A549 (cell line): ENCODE results near the gene ADGRL3. TPM values are rescaled to one million over a fixed set of nuclear protein-coding genes. Genes with fewer than 3 reads are reported as not detected.
A peak's percentile ranks its signal among the peaks of the same experiment; 100 is the strongest.

Experiments used
- ATAC-seq, 2 experiments: fragments of 200-7000 bp in 1 of 2; fragments of >200 bp in 1 of 2; cut with Nextera tagmentation in 1 of 2; cut with Tn5 transposase in 1 of 2; 3 replicates each; pipeline versions ENCODE4 v1.8.0 to v1.9.1; 2018 to 2020; ENCODE audit warnings: mild to moderate bottlenecking in 1 of 2, moderate library complexity in 1 of 2
- CTCF ChIA-PET: fragments of 300-600 bp; sonication (Branson Sonifier 250); formaldehyde crosslinking; extraction: SDS; loops from one replicate; lab custom pipeline; 2021; ENCODE audit warnings: antibody characterized with exemption, inconsistent platforms; lab: Yijun Ruan, JAX
- POLR2A ChIA-PET: fragments of 350-600 bp; formaldehyde crosslinking; extraction: SDS; loops from one replicate; lab custom pipeline; 2021; ENCODE audit warnings: antibody characterized with exemption, inconsistent platforms; lab: Yijun Ruan, JAX
- DNase-seq, 2 experiments: peaks; one replicate each; pipeline versions ENCODE4 v3.0.0 to v3.0.0-alpha.2; 2011 to 2016; ENCODE audit warnings: low read depth in 1 of 2, low spot score in 1 of 2
- FAIRE-seq: peaks from 2 replicates; lab custom pipeline; 2011; peaks lifted over from hg19 to GRCh38; lab: Jason Lieb, UNC
- H3K27ac ChIP-seq, 2 experiments: fragments of >200 bp; sonication (Bioruptor Twin); formaldehyde crosslinking; 3 replicates each; pipeline ENCODE4 v1.5.1; 2016 to 2017
- H3K4me1 ChIP-seq: fragments of >200 bp; sonication (Bioruptor Twin); formaldehyde crosslinking; 3 replicates; pipeline ENCODE4 v1.6.1; 2016
- H3K4me2 ChIP-seq: fragments of >200 bp; sonication (Bioruptor Twin); formaldehyde crosslinking; 3 replicates; pipeline ENCODE4 v1.6.1; 2016
- H3K4me3 ChIP-seq: fragments of >200 bp; sonication (Bioruptor Twin); formaldehyde crosslinking; 3 replicates; pipeline ENCODE4 v1.5.1; 2016
- H3K9me3 ChIP-seq: fragments of >200 bp; sonication (Bioruptor Twin); formaldehyde crosslinking; 3 replicates; pipeline ENCODE4 v1.6.1; 2016
- CBX2 ChIP-seq: fragments of 200-600 bp; sonication (generic); IDR thresholded peaks from 2 replicates; pipeline ENCODE4 v1.6.1; 2016; ENCODE audit warnings: low read depth, mild to moderate bottlenecking, borderline replicate concordance
- CBX8 ChIP-seq: fragments of 200-600 bp; sonication (generic); IDR thresholded peaks from 2 replicates; pipeline ENCODE4 v1.6.1; 2016
- EHF ChIP-seq: fragments of 250-450 bp; sonication (Bioruptor Pico); IDR thresholded peaks from 2 replicates; pipeline ENCODE4 v1.5.0; 2020; ENCODE audit warnings: mild to moderate bottlenecking
- EP300 ChIP-seq, 2 experiments: fragments of >200 bp; sonication (Bioruptor Twin); formaldehyde crosslinking; IDR thresholded peaks; 2 replicates in 1 of 2; 3 replicates in 1 of 2; pipeline ENCODE4 v1.6.1; 2016 to 2017
- FOSB ChIP-seq: fragments of 250-450 bp; sonication (Bioruptor Pico); IDR thresholded peaks from 2 replicates; pipeline ENCODE4 v1.5.0; 2020; ENCODE audit warnings: mild to moderate bottlenecking, moderate library complexity
- FOXS1 ChIP-seq: fragments of 250-450 bp; sonication (Bioruptor Pico); IDR thresholded peaks from 2 replicates; pipeline ENCODE4 v1.5.0; 2020; ENCODE audit warnings: mild to moderate bottlenecking, moderate library complexity
- GATA3 ChIP-seq: IDR thresholded peaks from 2 replicates; pipeline ENCODE4 v1.6.1; 2012; ENCODE audit warnings: borderline replicate concordance
- HEYL ChIP-seq: fragments of 250-450 bp; sonication (Bioruptor Pico); IDR thresholded peaks from 2 replicates; pipeline ENCODE4 v1.8.0; 2021; ENCODE audit warnings: mild to moderate bottlenecking, moderate library complexity
- HOXB13 ChIP-seq: fragments of 250-450 bp; sonication (Bioruptor Pico); IDR thresholded peaks from 2 replicates; pipeline ENCODE4 v1.5.0; 2020; ENCODE audit warnings: low read depth, mild to moderate bottlenecking, moderate library complexity
- JUNB ChIP-seq: fragments of >200 bp; sonication (Bioruptor Twin); formaldehyde crosslinking; IDR thresholded peaks from 2 replicates; pipeline ENCODE4 v1.6.1; 2016
- MAFK ChIP-seq: fragments of 450-650 bp; IDR thresholded peaks from 2 replicates; pipeline ENCODE4 v1.6.1; 2014; ENCODE audit not compliant: partially characterized antibody
- MAZ ChIP-seq: fragments of 150-350 bp; IDR thresholded peaks from 2 replicates; pipeline ENCODE4 v1.6.1; 2014; ENCODE audit warnings: antibody characterized with exemption, low read depth, low read length, borderline replicate concordance
- POLR2A ChIP-seq: IDR thresholded peaks from 2 replicates; pipeline ENCODE4 v1.6.1; 2012; ENCODE audit warnings: mild to moderate bottlenecking, low read length
- POLR2AphosphoS2 ChIP-seq: conservative IDR thresholded peaks from 2 replicates; pipeline ENCODE4 v1.6.1; 2012; ENCODE audit warnings: low read length, improper control_type of control experiment, inconsistent platforms
- RARB ChIP-seq: fragments of 250-450 bp; sonication (Bioruptor Pico); IDR thresholded peaks from 2 replicates; pipeline ENCODE4 v1.8.0; 2021; ENCODE audit warnings: mild to moderate bottlenecking, moderate library complexity
- RCOR1 ChIP-seq: fragments of 150-350 bp; IDR thresholded peaks from 2 replicates; pipeline ENCODE4 v1.6.1; 2014; ENCODE audit warnings: antibody characterized with exemption, low read length, low read depth
- RNF2 ChIP-seq: fragments of 200-600 bp; sonication (generic); IDR thresholded peaks from 2 replicates; pipeline ENCODE4 v1.6.1; 2016; ENCODE audit warnings: low read depth, mild to moderate bottlenecking, antibody characterized with exemption, moderate library complexity, borderline replicate concordance
- SMC3 ChIP-seq: fragments of >200 bp; sonication (Bioruptor Twin); formaldehyde crosslinking; IDR thresholded peaks from 3 replicates; pipeline ENCODE4 v1.6.1; 2018; ENCODE audit warnings: inconsistent platforms
- SREBF2 ChIP-seq: fragments of 450-650 bp; IDR thresholded peaks from 2 replicates; pipeline ENCODE4 v1.6.1; 2014; ENCODE audit warnings: mild to moderate bottlenecking, moderate library complexity
- TP53 ChIP-seq: fragments of 250-450 bp; sonication (Bioruptor Pico); IDR thresholded peaks from 2 replicates; pipeline ENCODE4 v1.5.0; 2021; ENCODE audit warnings: mild to moderate bottlenecking, moderate library complexity
- ZC3H11A ChIP-seq: fragments of 450-650 bp; IDR thresholded peaks from 2 replicates; pipeline ENCODE4 v1.6.1; 2014; ENCODE audit warnings: antibody characterized with exemption, mild to moderate bottlenecking
- ZNF302 ChIP-seq: fragments of 250-450 bp; sonication (Bioruptor Pico); IDR thresholded peaks from 2 replicates; pipeline ENCODE4 v1.9.0; 2021; ENCODE audit warnings: inconsistent platforms, mild to moderate bottlenecking, moderate library complexity
- ZSCAN20 ChIP-seq: fragments of 250-450 bp; sonication (Bioruptor Pico); IDR thresholded peaks from 2 replicates; pipeline ENCODE4 v1.8.0; 2022; ENCODE audit warnings: mild to moderate bottlenecking, moderate library complexity
- WGBS: methylation state at CpG from one replicate; pipeline ENCODE4 v1.1.6; 2017; ENCODE audit errors: missing lambda C conversion rate; 5-methylcytosine and 5-hydroxymethylcytosine counted together
- polyA plus RNA-seq, 4 experiments: library from polyadenylated mRNA; depleted of rRNA in 3 of 4; stranded (reverse); fragments of >200 nt; fragmentation: RNase III in 1 of 4; extraction: RNeasy Plus Mini Kit Qiagen cat#74134 plus additional on column Dnase treatment in 1 of 4; gene quantifications; 2 replicates in 3 of 4; 3 replicates in 1 of 4; pipeline ENCODE4 v1.2.3, GENCODE V29; 2011 to 2017
- TF ChIP-seq, protein P1 (sequence below): IDR thresholded peaks from 2 replicates; pipeline ENCODE4 v1.6.1; 2012
- TF ChIP-seq, protein P2 (sequence below): IDR thresholded peaks from 2 replicates; pipeline ENCODE4 v1.6.1; 2012
- TF ChIP-seq, protein P3 (sequence below): fragments of 200-600 bp; sonication (generic); IDR thresholded peaks from 2 replicates; pipeline ENCODE4 v1.6.1; 2016; ENCODE audit warnings: antibody characterized with exemption, mild to moderate bottlenecking, moderate library complexity

Gene ADGRL3
- polyA plus RNA-seq, 2 of the 4 experiments (the other 2 are of a cell fraction): 0.05 to 0.12 TPM

DNA sequence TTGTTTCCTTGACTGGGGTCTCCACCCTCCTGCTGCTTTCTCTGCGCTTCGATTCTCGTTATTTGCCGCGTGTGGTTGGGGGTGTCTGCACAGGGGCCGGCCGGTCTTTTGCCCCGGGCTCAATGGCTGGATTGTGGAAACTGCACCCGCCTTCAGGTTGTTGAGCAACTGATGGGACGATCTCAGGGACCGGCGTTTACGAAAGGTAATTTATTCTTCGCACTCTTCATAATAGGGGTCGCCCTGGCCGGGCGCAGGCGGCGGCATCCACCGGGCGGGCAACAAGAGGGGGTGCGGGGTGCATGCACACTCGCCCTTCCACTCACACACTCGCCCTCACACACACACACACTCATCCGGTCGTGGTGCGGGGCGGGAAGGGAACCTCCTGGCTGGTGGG lies 1.4 kb downstream of the ADGRL3 start:
- ATAC-seq: peak in 1 of 2 experiments; percentile 41; a peak in 3 of 6 replicates
- TF ChIP-seq MAZ (no peak), POLR2AphosphoS2 (no peak), ZC3H11A (no peak), ZSCAN20 (CRISPR knock-in tag) (no peak), CBX8 (no peak), HEYL (CRISPR knock-in tag) (no peak)
- TF ChIP-seq, protein P1, sequence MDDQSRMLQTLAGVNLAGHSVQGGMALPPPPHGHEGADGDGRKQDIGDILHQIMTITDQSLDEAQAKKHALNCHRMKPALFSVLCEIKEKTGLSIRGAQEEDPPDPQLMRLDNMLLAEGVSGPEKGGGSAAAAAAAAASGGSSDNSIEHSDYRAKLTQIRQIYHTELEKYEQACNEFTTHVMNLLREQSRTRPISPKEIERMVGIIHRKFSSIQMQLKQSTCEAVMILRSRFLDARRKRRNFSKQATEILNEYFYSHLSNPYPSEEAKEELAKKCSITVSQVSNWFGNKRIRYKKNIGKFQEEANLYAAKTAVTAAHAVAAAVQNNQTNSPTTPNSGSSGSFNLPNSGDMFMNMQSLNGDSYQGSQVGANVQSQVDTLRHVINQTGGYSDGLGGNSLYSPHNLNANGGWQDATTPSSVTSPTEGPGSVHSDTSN: no peak
- TF ChIP-seq, protein P2, sequence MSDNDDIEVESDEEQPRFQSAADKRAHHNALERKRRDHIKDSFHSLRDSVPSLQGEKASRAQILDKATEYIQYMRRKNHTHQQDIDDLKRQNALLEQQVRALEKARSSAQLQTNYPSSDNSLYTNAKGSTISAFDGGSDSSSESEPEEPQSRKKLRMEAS: no peak
- no peak for DNase-seq
- Histone ChIP-seq H3K4me2 (peak overlapping the region; percentile 83), H3K4me3 (peak overlapping the region; percentile 44; the same call in 1 of the 3 replicates), H3K4me1 (no peaks in the 10 kb centered on the region), H3K27ac (no peak overlapping the region), H3K9me3 (no peaks in the 10 kb centered on the region)
- 7% methylated on average over 9 of the region's 28 CpGs for WGBS
- ChIA-PET CTCF (no interaction called here), POLR2A (no interaction called here)
- FAIRE-seq: no peak

DNA sequence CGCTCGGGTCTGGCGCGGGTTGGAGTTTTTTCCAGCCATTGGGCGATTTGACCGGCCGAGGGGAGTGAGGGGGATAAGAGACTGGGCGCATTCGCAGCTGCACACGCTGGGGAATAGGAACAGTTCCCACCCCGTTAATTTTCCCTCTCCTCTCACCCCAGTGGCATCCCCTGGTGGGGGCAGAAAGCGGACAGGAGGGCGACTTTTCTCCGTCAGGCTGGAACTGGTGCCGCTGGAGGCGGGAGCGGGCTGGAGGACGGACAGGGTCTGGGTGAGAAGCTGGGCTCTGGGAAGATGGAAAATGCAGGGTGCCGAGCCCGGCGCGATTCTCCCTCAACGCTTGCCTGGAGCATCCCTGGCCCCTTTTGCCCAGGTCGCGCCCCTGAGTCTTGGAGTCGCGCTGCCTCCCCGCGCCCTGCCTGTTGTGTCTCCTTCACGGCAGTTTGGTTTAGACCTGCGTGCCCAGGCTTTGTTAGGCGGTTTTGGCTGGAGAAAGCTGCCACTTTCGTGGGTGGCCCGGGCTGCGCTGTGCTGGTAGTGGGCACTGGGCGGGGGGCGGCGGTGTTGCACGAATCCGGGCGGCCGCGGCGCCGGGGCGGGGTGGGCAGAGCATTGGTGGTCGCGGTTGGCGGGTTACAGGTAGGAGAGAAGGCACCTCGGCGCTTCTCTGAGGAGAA lies 2.0 kb downstream of the ADGRL3 start:
- FAIRE-seq (no peak), ATAC-seq (peak; percentile 28 to 40; a peak in 2 of 6 replicates), DNase-seq (no peak)
- TF ChIP-seq ZSCAN20 (CRISPR knock-in tag) (no peak), EHF (no peak), SREBF2 (no peak), CBX2 (no peak), JUNB (no peak), FOXS1 (CRISPR knock-in tag) (no peak), GATA3 (no peak), SMC3 (no peak), MAZ (no peak)
- TF ChIP-seq, protein P3, sequence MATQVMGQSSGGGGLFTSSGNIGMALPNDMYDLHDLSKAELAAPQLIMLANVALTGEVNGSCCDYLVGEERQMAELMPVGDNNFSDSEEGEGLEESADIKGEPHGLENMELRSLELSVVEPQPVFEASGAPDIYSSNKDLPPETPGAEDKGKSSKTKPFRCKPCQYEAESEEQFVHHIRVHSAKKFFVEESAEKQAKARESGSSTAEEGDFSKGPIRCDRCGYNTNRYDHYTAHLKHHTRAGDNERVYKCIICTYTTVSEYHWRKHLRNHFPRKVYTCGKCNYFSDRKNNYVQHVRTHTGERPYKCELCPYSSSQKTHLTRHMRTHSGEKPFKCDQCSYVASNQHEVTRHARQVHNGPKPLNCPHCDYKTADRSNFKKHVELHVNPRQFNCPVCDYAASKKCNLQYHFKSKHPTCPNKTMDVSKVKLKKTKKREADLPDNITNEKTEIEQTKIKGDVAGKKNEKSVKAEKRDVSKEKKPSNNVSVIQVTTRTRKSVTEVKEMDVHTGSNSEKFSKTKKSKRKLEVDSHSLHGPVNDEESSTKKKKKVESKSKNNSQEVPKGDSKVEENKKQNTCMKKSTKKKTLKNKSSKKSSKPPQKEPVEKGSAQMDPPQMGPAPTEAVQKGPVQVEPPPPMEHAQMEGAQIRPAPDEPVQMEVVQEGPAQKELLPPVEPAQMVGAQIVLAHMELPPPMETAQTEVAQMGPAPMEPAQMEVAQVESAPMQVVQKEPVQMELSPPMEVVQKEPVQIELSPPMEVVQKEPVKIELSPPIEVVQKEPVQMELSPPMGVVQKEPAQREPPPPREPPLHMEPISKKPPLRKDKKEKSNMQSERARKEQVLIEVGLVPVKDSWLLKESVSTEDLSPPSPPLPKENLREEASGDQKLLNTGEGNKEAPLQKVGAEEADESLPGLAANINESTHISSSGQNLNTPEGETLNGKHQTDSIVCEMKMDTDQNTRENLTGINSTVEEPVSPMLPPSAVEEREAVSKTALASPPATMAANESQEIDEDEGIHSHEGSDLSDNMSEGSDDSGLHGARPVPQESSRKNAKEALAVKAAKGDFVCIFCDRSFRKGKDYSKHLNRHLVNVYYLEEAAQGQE: no peak
- CTCF ChIA-PET: no interaction called here
- 8% methylated on average over 7 of the region's 51 CpGs for WGBS
- peak overlapping the region; percentile 83 for H3K4me2 ChIP-seq
- H3K4me1 ChIP-seq: no peaks in the 10 kb centered on the region
- H3K4me3 ChIP-seq: 0 out of 3 replicates have a peak overlapping the region, but pooled peaks have one; percentile 44
- POLR2A ChIA-PET: no interaction called here
- H3K27ac ChIP-seq: no peak overlapping the region
- H3K9me3 ChIP-seq: no peaks in the 10 kb centered on the region

DNA sequence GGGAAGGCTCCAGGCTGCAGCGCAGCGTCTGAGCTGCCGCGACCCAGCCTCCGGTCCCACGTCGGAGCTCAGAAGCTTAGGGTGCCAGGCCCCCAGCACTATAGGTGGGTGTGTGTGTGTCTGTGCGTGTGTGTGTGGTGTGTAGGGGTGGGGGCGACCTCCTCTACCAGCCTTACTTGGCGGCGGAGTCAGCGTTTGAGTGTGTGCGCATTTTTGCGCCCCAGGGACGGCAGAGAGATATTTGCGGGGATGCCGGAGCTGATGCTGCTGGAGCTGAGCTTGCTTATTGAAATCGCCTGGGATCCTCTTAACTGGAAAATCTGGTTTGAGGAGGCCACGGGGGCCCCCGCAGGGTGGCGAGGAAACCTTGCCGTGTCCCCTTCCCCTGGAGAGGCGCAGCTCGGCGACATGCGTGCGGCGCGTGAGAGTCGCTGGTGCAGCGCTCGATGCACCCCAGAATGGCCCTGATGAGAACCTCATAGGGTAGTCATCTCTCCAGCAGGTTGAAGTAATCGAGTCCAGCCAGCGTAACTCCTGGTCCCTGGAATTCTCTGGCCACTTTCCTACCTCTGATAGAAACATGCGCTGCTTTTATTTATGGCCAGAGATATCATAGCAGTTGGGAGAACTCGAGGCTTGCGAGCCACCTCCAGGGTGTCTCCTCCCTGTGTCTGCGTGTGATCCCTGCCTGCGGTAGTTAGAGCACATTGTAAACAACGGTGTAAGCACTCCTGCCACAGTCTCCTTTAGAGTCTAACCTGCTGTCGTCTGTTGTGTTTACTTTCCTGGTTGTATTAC lies 2.7 kb downstream of the ADGRL3 start:
- Histone ChIP-seq H3K9me3 (no peaks in the 10 kb centered on the region), H3K4me3 (no peak overlapping the region), H3K27ac (no peak overlapping the region), H3K4me2 (peak overlapping the region; percentile 21; the same call in 2 of the 3 replicates), H3K4me1 (no peaks in the 10 kb centered on the region)
- ChIA-PET CTCF (interaction anchor here (0.7 kb wide), 1 partner anchor 8 kb away, joined by 3 read pairs; no protein-coding TSS in a partner anchor), POLR2A (no interaction called here)
- FAIRE-seq (no peak), DNase-seq (no peak), ATAC-seq (peak in 1 of 2 experiments; percentile 53; a peak in 3 of 6 replicates)
- WGBS: 20% methylated on average over 15 of the region's 41 CpGs
- TF ChIP-seq POLR2A: no peak
- no peak for TF ChIP-seq ZC3H11A
- TF ChIP-seq HOXB13: no peak
- no peak for TF ChIP-seq ZNF302 (CRISPR knock-in tag)
- TF ChIP-seq, protein P3: no peak
- TF ChIP-seq EP300 (IDR thresholded peaks at IDR 0.05): no peak
- no peak for TF ChIP-seq MAFK
- TF ChIP-seq RCOR1: no peak
- TF ChIP-seq RARB (CRISPR knock-in tag): no peak
- TF ChIP-seq RNF2: no peak
- no peak for TF ChIP-seq FOSB (CRISPR knock-in tag)
- TF ChIP-seq TP53 (CRISPR knock-in tag): no peak
